GM18507 (cell line): ENCODE data around the gene IFNB1.

Source experiments
- DNase-seq: peaks from one replicate; pipeline ENCODE4 v3.0.0; 2011; ENCODE audit warnings: low read depth; ENCODE audit not compliant: insufficient read length; ENCODE audit errors: extremely low spot score
- FAIRE-seq: peaks from 2 replicates; lab custom pipeline; 2011; peaks lifted over from hg19 to GRCh38; lab: Jason Lieb, UNC

Gene IFNB1

DNA sequence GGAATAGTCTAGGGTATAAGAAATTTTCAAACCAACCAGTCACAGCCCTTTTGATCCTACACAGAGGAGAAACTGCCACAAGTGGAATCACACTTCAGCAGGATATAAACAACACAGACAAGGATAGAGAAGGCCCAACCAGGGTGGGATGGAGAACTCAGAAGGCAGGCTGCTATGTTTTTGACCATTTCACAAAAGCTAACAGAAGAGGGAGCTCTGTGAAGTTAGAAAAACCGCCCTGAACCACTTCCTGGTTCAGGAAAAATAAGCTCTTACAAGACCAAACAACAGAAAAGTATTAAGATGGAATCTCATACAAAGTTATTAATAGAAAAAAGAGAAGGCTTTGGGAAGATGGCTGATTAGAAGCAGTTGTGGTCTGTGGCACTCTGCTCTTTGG lies 960 bp upstream of the IFNB1 start:
- FAIRE-seq (peak; percentile 77), DNase-seq (no peak)

GRCh38 chr9:21075484-21075883 lies 2.3 kb downstream of the IFNB1 start:
- DNase-seq (no peak), FAIRE-seq (no peak)

DNA sequence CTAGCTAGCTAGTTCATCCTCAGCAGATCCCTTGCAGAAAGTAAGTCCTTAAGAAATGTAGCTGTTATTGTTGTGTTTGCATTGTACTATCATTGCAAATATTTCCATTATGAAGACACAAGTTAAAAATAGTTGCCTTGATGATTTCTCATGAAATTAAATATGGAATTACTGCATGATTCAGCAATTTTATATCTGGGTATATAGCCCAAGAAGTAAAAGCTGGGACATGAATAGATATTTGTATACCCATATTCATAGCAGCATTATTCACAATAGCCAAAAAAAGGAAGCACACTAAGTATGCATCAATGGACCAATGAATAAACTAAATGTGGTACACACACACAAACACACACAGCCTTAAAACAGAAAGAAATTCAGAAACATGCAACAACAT lies 6.8 kb downstream of the IFNB1 start:
- DNase-seq = no peak
- no peak for FAIRE-seq

- no peak for DNase-seq
- FAIRE-seq = no peak
Measured at GRCh38 chr9:21070171-21070571, 7.6 kb downstream of the IFNB1 start.

DNA sequence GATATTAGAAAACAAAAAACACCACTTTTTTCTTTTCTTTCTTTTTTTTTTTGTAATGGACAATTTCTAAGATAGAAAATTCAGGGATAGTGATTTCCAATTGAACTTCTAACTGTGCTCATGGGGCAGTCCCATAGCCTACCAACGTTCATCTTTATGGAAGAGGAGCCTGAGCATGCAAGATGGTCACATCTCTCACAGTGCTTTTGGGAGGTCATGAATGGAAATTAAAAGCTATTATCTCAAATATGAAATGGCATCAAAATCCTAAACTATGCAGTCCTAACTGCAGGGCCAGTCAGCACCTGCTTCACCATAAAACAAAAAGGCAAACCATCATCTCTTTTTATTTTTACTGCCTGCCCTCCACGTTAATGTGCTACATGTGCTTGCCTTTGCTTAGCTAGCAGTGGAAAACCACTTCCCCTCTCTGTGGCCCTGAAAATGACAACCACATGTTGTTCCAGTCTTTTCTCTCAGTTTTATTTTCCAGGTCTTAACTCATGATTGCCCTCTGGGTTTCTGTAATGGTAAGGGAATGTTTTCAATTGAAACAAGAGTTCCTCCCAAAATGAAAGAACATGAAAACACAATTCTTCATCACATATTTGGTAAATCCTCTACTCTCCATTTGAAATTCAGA lies 16.7 kb downstream of the IFNB1 start:
- FAIRE-seq (peak; percentile 88), DNase-seq (no peak)

GRCh38 chr9:21056931-21057330 lies 20.8 kb downstream of the IFNB1 start:
- DNase-seq = no peak
- no peak for FAIRE-seq

- DNase-seq (no peak), FAIRE-seq (no peak)
Measured at GRCh38 chr9:21053851-21054250, 23.9 kb downstream of the IFNB1 start.

DNA sequence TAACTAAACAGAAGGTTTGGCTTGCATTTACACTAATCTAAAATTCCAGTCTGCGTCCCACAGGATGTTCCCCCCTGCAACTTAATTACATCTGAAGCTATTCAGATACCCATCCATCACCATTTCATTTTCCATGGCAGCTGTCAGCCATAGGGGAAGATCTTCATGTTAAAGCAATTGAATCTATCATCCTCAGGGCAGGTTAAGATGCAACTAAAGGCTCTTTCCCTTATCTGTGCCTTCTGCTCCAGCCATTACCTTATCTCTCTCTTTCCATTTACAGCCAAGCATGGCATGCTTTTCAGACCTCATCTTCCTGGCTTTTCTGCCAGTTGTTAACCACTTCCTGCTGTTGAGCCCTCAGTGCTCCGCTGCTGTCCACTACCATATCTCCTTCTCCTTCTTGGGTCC lies 30.5 kb downstream of the IFNB1 start:
- DNase-seq (no peak), FAIRE-seq (no peak)

- no peak for DNase-seq
- no peak for FAIRE-seq
Measured at GRCh38 chr9:21043841-21044240, 33.9 kb downstream of the IFNB1 start.

- peak; percentile 42 for FAIRE-seq
Measured at GRCh38 chr9:21042466-21042865, 35.3 kb downstream of the IFNB1 start.

DNA sequence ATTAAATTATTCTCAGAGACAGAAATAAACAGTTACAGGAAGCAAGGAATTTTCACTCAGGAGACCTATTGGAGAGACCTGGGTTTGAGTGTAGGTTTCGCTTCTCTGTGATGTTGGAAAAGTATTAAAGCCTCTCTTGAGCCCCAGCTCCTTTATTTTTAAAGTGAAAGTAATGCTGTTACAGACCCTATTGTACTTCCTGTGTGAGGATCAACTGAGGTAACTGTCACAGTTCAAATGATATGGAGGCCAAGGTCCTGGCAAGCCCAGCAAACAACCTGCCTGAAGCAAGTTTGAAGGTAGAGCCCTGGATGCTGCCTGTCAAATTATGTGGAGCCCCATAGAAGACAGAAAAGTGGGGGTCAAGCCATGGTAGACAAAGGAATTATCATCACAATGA lies 38.4 kb downstream of the IFNB1 start:
- DNase-seq (no peak), FAIRE-seq (no peak)

More at GRCh38 chr9:21042466-21042865, 35.3 kb downstream of the IFNB1 start:
- no peak for DNase-seq

DNA sequence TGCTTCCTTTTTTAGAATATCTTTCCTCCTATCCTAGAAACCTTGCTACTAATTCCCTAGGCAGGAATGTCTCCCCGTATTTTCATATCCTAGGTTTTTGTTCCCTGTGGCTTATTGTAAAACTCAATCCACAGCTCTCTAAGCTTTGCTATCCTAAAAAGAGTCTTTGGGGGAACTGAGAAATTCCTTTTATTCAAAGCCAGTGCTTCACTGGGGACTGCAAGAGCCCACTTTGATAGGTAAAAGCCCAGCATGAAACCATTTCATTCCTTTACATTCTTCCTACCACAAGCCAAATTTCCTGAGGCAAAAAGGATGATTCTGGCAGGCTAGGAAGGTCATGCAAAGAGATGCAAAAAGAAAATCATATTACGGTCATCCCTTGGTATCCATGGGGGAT lies 40.5 kb downstream of the IFNB1 start:
- no peak for DNase-seq
- no peak for FAIRE-seq

DNA sequence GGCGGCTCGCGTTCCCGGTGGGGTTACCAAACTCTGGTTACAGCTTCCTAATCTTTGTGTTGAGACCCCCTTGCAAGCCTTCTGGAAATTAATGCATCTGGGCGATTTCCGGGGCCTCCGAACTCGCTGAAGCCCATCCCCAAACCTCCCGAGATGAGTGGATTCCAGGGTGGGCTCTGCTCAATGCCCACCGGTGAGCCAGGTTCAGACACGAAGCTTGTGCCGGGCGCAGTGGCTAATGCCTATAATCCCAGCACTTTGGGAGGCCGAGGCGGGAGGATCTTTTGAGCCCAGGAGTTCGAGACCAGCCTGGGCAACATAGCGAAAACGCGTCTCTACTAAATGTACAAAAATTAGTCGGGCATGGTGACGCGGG lies 45.9 kb downstream of the IFNB1 start:
- FAIRE-seq (no peak), DNase-seq (no peak)

DNA sequence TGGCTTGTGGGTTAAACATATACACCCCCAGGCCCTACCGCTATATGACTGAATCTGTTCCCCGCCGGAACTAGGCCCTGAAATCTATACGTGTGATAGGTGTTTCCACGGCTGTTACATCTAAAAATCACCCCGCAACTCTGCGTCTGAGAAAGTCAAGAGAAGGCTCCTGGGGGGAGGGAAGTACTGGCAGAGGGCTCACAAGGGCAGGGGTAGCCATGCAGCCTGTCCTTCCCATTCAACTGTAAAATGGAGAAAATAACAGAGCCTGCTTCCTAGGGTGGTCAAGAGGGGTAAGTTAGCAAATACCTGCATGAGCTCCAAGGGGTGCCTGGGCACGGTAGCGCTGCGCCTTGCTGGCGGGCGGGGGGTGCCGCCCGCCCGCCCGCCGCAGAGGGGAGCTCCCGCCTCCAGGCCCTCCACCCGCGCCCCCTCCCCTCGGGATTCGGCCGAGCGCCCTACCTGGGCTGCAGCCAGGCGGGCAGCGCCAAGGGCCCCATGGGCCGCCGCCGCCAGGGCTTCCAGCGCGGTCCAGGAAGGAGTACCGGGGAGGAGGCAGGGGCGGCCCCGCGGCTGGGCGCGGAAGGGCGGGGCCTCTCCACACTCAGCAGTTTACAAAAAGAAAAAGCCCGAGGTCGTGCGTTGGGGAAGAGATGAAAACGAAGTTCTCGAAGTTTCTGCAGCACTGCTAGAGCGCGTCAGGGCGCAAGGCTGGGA lies 46.5 kb downstream of the IFNB1 start, which contains the start of gene HACD4:
Gene HACD4, minus strand, starts transcription at position 550 of the 717 bp plus-strand sequence. Its CDS starts 50 bp downstream, at position 500.
- FAIRE-seq = peak; percentile 76
- DNase-seq = peak; percentile 52

DNA sequence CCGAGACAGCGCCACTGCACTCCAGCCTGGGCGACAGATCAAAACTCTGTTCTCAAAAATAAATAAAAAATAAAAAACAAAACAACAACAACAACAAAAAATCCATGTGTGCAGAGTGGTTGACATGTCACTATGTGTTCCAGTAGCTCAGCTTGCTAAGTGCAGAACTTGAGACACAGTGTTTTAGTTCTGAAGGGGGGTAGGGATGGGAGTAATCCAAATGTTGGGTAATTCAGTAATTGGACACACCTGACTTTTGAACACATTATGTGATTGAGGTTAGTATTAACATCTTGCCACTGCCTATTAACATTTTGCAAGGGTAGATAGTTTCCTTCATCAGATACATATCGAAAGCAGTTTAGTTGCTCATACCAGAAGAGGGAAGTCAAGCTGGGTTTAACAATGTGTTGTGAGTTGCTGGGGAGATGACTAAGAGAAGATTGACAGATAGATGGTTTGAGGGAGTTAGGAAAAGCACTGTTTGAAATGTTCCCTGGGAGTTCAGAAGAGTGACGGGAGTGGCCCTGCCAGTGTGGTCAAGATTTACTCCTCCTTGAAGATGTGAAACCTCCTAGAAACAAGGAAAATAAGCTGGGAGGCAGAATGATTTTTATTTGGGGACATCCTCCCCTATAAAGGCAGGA lies 47.2 kb downstream of the IFNB1 start:
- FAIRE-seq (peak; percentile 82), DNase-seq (peak; percentile 28)

DNA sequence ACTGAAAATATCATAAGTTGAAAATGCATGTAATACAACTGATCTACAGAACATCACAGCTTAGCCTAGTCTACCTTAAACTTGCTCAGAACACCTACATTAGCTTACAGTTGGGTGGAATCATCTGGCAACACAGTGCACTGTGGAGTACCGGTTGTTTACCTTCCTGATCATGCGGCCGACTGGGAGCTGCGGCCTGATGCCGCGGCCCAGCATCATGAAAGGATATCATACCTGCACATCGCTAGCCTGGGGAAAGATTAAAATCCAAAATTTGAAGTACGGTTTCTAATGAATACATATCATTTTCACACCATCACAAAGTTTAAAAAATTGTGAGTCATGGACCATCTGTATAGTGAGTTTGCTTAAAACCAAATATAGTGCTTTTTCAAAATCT lies 48.1 kb downstream of the IFNB1 start:
- no peak for FAIRE-seq
- DNase-seq = no peak

- no peak for DNase-seq
- no peak for FAIRE-seq
Measured at GRCh38 chr9:21028466-21028865, 49.3 kb downstream of the IFNB1 start.

DNA sequence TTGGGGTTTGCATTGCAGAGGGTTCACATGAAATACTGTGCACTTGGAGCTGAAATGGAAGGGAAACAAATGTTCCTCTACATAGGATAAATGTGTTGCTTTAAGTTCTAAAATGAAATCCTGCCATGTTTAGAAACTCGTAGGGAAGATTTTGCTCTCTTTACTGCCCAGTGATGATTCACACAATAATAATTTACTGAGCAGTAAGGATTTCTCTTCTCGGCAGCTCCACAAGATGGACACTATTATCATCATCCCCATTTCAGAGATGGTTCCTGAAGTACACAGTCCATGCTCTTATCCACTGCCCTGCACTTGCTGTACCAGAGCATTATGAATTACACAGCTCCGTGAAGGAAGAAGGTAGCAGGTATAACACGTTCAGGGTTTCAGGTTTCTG lies 50.4 kb downstream of the IFNB1 start:
- DNase-seq (no peak), FAIRE-seq (no peak)
